Spleen (tissue), 11 donors: ENCODE data around the gene NR2F1-AS1. TPM values are rescaled to one million over a fixed set of nuclear protein-coding genes. Genes with fewer than 3 reads are reported as not detected.
A peak's percentile ranks its signal among the peaks of the same experiment; 100 is the strongest.
"Not testable (repeated sequence)": the region's sequence is repeated elsewhere in the genome, so short reads cannot be mapped to it uniquely, and the experiment has no call there.

Experiments used
- DNase-seq: peaks from one replicate; pipeline ENCODE4 v3.0.0-alpha.2; 2020
- H3K27ac ChIP-seq, 8 donors: fragments of 200-600 bp; sonication (generic) in 7 of 8; 1 replicate in 4 of 8; 2 replicates in 4 of 8; pipeline versions ENCODE4 v1.5.0 to v1.8.0; 2016 to 2021; ENCODE audit warnings: inconsistent platforms in 4 of 8, mild to moderate bottlenecking in 4 of 8, moderate library complexity in 1 of 8
- H3K27me3 ChIP-seq, 7 donors: fragments of 200-600 bp; sonication (generic) in 6 of 7; replicated peaks in 1 of 7; 1 replicate in 4 of 7; 2 replicates in 3 of 7; pipeline versions ENCODE4 v1.5.0 to v1.8.0; 2016 to 2021; ENCODE audit warnings: inconsistent platforms in 3 of 7, mild to moderate bottlenecking in 1 of 7
- H3K36me3 ChIP-seq, 6 donors: fragments of 200-600 bp; sonication (generic) in 5 of 6; 1 replicate in 4 of 6; 2 replicates in 2 of 6; pipeline versions ENCODE4 v1.5.0 to v1.8.0; 2016 to 2021; ENCODE audit warnings: inconsistent platforms in 2 of 6
- H3K4me1 ChIP-seq, 6 donors: fragments of 200-600 bp; sonication (generic) in 5 of 6; 1 replicate in 3 of 6; 2 replicates in 3 of 6; pipeline versions ENCODE4 v1.5.0 to v1.8.0; 2016 to 2021; ENCODE audit warnings: inconsistent platforms in 3 of 6
- H3K4me3 ChIP-seq, 8 donors: fragments of 200-600 bp; sonication (generic) in 7 of 8; 1 replicate in 4 of 8; 2 replicates in 4 of 8; pipeline versions ENCODE4 v1.5.0 to v1.8.0; 2016 to 2021; ENCODE audit warnings: inconsistent platforms in 4 of 8, mild to moderate bottlenecking in 4 of 8, moderate library complexity in 2 of 8
- H3K9me3 ChIP-seq, 8 donors: fragments of 200-600 bp; sonication (generic) in 7 of 8; 1 replicate in 4 of 8; 2 replicates in 4 of 8; pipeline versions ENCODE4 v1.5.0 to v1.8.0; 2016 to 2021; ENCODE audit warnings: inconsistent platforms in 4 of 8
- POLR2A ChIP-seq, 3 donors: fragments of 450-650 bp; IDR thresholded peaks; one replicate each; pipeline ENCODE4 v1.5.1; 2017; ENCODE audit warnings: antibody characterized with exemption in 3 of 3, mild to moderate bottlenecking in 1 of 3
- POLR2AphosphoS5 ChIP-seq, 3 donors: sonication (generic); formaldehyde crosslinking; IDR thresholded peaks; one replicate each; pipeline ENCODE4 v1.5.1; 2017; ENCODE audit warnings: antibody characterized with exemption in 3 of 3
- WGBS, 5 donors: extraction: QIAGEN DNeasy Blood & Tissue Kit in 3 of 5; methylation state at CpG; one replicate each; pipeline versions ENCODE4 v1.1.5 to v1.1.7; 2013 to 2018; 5-methylcytosine and 5-hydroxymethylcytosine counted together
- intact Hi-C: fragments of 100-400 bp; cut with DNase I; formaldehyde crosslinking; loops from one replicate; pipeline ENCODE4 v1.15.0; 2023; ENCODE audit warnings: low total_unique reads
- polyA plus RNA-seq, 3 donors: library from polyadenylated mRNA; stranded (reverse); fragments of 200-250 nt; gene quantifications; one replicate each; pipeline ENCODE4 v1.2.1, GENCODE V29; 2013
- total RNA-seq, 7 donors: library from RNA; depleted of rRNA in 3 of 7; stranded (reverse); fragments of >200 nt in 3 of 7; fragmentation: NEBNext Ultra II Directional in 4 of 7; extraction: Animal tissue kit (Norgen Biotek cat#: 25700) in 4 of 7; gene quantifications; one replicate each; pipeline versions ENCODE4 v1.1.0 to v1.2.1, GENCODE V29; 2016 to 2021
- TF ChIP-seq, protein P1 (sequence below), 11 experiments: fragments of 200-600 bp in 7 of 11; fragments of 450-650 bp in 4 of 11; sonication (generic) in 4 of 11; IDR thresholded peaks in 8 of 11; conservative IDR thresholded peaks in 3 of 11; 1 replicate in 7 of 11; 2 replicates in 4 of 11; pipeline versions ENCODE4 v1.4.0 to v1.8.0; 2016 to 2021; ENCODE audit warnings: antibody characterized with exemption in 11 of 11, inconsistent platforms in 4 of 11, mild to moderate bottlenecking in 1 of 11
- donor health status: healthy with polysubstance abuse.
- donor health status: DM: no; HTN: no; CAD: no; lungs with moderate emphysema.
- donor health status: DM: no; HTN: no; CAD: no.
- donor health status: Bipolar disorder and iron deficiency.
- donor health status: healthy.
- donor health status: DM: no; HTN: no; CAD: no.
- donor health status: DM: yes; HTN: yes; CAD: no.

The NR2F1-AS1 gene
- total and polyA plus RNA-seq, 10 donors: 5.9 to 21.6 (median 8.5) TPM

- intact Hi-C loops: no loop called here
- 91 to 95% (median 94%) methylated on average over 1 to 2 of the region's 2 CpGs for WGBS, 5 donors
- Histone ChIP-seq H3K9me3 (no peaks in the 10 kb centered on the region), H3K36me3 (no peaks in the 10 kb centered on the region), H3K4me3 (no peak overlapping the region), H3K27me3 (no peaks in the 10 kb centered on the region), H3K27ac (no peak overlapping the region), H3K4me1 (no peaks in the 10 kb centered on the region)
- TF ChIP-seq, protein P1, sequence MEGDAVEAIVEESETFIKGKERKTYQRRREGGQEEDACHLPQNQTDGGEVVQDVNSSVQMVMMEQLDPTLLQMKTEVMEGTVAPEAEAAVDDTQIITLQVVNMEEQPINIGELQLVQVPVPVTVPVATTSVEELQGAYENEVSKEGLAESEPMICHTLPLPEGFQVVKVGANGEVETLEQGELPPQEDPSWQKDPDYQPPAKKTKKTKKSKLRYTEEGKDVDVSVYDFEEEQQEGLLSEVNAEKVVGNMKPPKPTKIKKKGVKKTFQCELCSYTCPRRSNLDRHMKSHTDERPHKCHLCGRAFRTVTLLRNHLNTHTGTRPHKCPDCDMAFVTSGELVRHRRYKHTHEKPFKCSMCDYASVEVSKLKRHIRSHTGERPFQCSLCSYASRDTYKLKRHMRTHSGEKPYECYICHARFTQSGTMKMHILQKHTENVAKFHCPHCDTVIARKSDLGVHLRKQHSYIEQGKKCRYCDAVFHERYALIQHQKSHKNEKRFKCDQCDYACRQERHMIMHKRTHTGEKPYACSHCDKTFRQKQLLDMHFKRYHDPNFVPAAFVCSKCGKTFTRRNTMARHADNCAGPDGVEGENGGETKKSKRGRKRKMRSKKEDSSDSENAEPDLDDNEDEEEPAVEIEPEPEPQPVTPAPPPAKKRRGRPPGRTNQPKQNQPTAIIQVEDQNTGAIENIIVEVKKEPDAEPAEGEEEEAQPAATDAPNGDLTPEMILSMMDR (IDR thresholded peaks at IDR 0.05 in 8 of 11, conservative IDR thresholded peaks at IDR 0.05 in 3 of 11): no peak
- TF ChIP-seq POLR2A (IDR thresholded peaks at IDR 0.05) (no peak), POLR2AphosphoS5 (IDR thresholded peaks at IDR 0.05) (no peak)
- no peak for DNase-seq
These were observed 69.6 kb downstream of the NR2F1-AS1 start for GRCh38 chr5:93511445-93511844.

DNA sequence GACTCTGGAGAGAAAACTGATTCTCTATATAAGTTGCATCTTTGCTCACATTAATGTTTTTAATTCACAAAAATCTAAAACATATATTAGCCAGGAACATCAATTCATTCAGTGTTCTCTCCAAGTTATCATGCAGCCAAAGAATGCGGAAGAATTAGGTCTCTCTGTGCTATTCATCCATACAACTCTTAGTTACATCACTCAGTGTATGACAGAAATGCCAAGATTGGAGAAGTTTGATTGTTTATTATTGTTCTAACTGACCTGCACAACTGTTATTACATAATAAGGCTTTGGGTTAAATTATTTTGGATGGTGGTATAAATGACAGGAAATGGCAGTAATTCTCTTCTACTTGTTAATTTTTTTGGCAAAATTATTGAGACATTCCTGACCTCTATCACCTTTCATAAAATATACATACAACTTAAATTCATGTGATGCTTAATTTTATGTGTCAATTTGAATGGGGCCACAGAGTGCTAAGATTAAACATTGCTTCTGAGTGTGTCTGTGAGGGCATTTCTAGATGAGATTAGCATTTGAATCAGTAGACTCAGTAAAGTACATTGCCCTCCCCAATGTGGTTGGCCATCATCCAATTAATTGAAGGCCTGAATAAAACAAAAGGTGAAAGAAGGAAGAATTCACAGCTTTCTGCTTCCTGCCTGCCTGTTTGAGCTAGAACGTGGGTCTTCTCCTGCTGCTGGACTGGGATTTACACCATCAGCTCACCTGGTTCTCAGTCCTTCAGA is 70.2 kb downstream of the NR2F1-AS1 start:
- intact Hi-C loops: no loop called here
- 38 to 62% (median 59%) methylated on average over 2 of the region's 2 CpGs for WGBS, 5 donors
- TF ChIP-seq POLR2A (IDR thresholded peaks at IDR 0.05) (no peak), POLR2AphosphoS5 (IDR thresholded peaks at IDR 0.05) (no peak)
- TF ChIP-seq, protein P1 (IDR thresholded peaks at IDR 0.05 in 8 of 11, conservative IDR thresholded peaks at IDR 0.05 in 3 of 11): no peak
- no peaks in the 10 kb centered on the region for H3K27me3 ChIP-seq
- no peaks in the 10 kb centered on the region for H3K9me3 ChIP-seq
- DNase-seq: no peak
- no peak overlapping the region for H3K27ac ChIP-seq
- no peak overlapping the region for H3K4me3 ChIP-seq
- no peaks in the 10 kb centered on the region for H3K4me1 ChIP-seq
- no peaks in the 10 kb centered on the region for H3K36me3 ChIP-seq

DNA sequence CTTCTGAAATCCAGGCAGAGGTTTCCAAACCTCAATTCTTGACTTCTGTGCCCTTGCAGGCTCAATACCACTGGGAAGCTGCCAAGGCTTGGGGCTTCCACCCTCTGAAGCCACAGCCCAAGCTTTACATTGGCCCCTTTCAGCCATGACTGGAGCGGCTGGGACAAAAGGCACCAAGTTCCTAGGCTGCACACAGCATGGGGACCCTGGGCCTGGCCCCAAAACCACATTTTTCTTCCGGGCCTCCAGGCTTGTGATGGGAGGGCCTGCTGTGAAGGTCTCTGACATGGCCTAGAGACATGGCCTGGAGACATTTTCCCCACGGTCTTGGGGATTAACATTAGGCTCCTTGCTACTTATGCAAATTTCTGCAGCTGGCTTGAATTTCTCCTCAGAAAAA is 75.5 kb downstream of the NR2F1-AS1 start:
- peak; percentile 40 for DNase-seq
- H3K9me3 ChIP-seq, H3K27ac ChIP-seq, H3K4me3 ChIP-seq, H3K36me3 ChIP-seq, intact Hi-C loops, H3K4me1 ChIP-seq, H3K27me3 ChIP-seq: not testable (repeated sequence)
- 81 to 98% (median 83%) methylated on average over 3 of the region's 3 CpGs for WGBS, 5 donors

- intact Hi-C loops: no loop called here
- Histone ChIP-seq H3K4me1 (no peaks in the 10 kb centered on the region), H3K27me3 (no peaks in the 10 kb centered on the region), H3K36me3 (no peaks in the 10 kb centered on the region), H3K9me3 (no peaks in the 10 kb centered on the region), H3K4me3 (no peak overlapping the region), H3K27ac (no peak overlapping the region)
- 37 to 64% (median 49%) methylated on average over 1 of the region's 1 CpG for WGBS, 5 donors
- TF ChIP-seq POLR2AphosphoS5 (IDR thresholded peaks at IDR 0.05) (no peak), POLR2A (IDR thresholded peaks at IDR 0.05) (no peak)
- TF ChIP-seq, protein P1 (IDR thresholded peaks at IDR 0.05 in 8 of 11, conservative IDR thresholded peaks at IDR 0.05 in 3 of 11): no peak
- no peak for DNase-seq
These were observed 77.4 kb downstream of the NR2F1-AS1 start for GRCh38 chr5:93503598-93504067.
